ENCODE measurements around the gene CTSH. TPM values are rescaled to one million over a fixed set of nuclear protein-coding genes. Genes with fewer than 3 reads are reported as not detected.

The CTSH gene
- total RNA-seq, 4 donors from 2014 or later: 72.9 to 280 (median 111) TPM

DNA sequence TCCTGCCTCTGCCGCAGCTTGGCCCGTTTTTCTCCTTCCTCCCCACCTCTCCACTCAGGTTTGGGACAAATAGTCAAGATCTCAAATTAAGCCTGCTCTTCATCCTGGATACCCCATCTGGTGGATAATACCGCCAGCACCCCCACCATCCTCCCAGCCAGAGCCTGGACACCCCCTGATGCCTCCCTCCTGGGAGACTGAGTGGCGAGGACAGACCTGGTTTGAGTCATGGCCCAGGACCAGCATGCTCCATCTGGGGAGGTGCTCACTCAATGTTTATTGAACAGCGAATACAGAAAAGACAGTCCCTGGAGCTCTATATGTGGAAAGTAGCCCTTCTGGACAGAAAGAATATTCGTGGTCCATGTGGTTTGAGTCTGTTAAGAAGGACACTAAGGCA lies 23.3 kb downstream of the CTSH start:
- TF ChIP-seq POLR2A (IDR thresholded peaks at IDR 0.05): no peak
- TF ChIP-seq, protein P1, sequence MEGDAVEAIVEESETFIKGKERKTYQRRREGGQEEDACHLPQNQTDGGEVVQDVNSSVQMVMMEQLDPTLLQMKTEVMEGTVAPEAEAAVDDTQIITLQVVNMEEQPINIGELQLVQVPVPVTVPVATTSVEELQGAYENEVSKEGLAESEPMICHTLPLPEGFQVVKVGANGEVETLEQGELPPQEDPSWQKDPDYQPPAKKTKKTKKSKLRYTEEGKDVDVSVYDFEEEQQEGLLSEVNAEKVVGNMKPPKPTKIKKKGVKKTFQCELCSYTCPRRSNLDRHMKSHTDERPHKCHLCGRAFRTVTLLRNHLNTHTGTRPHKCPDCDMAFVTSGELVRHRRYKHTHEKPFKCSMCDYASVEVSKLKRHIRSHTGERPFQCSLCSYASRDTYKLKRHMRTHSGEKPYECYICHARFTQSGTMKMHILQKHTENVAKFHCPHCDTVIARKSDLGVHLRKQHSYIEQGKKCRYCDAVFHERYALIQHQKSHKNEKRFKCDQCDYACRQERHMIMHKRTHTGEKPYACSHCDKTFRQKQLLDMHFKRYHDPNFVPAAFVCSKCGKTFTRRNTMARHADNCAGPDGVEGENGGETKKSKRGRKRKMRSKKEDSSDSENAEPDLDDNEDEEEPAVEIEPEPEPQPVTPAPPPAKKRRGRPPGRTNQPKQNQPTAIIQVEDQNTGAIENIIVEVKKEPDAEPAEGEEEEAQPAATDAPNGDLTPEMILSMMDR (IDR thresholded peaks at IDR 0.05): no peak
- no peaks in the 10 kb centered on the region for H3K27me3 ChIP-seq
- no peaks in the 10 kb centered on the region for H3K9me3 ChIP-seq
- H3K4me1 ChIP-seq: peaks cover 0 to 5% of the 10 kb centered on the region in 2 donors
- intact Hi-C loops (cut with DNase I; ENCODE audit: low total_unique reads): no loop called here
- H3K27ac ChIP-seq: no peak overlapping the region
- H3K4me3 ChIP-seq: no peak overlapping the region
- no peaks in the 10 kb centered on the region for H3K36me3 ChIP-seq
- DNase-seq: no peak

DNA sequence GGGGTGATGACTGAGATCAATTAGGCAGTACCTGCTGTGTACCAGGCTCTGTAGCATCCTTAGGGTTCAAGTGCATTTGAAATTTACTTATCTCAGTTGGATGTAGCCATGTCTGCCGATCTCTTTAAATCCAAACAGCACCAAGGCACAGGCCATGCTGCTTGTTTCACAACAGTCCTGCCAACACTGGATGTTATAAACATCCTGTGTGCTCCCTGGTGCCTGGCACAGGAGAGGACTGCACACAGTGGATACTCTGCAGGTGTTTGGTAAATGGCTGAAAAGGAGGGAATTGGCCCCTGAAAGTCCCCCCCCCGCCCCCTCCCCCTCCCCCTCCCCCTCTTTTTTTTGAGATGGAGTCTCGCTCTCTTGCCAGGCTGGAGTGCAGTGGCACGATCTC lies 27.0 kb downstream of the CTSH start:
- H3K4me1 ChIP-seq: peaks cover 13 to 15% of the 10 kb centered on the region in 2 donors
- no peaks in the 10 kb centered on the region for H3K36me3 ChIP-seq
- no peaks in the 10 kb centered on the region for H3K27me3 ChIP-seq
- no peak overlapping the region for H3K4me3 ChIP-seq
- no peak for DNase-seq
- H3K9me3 ChIP-seq: no peaks in the 10 kb centered on the region
- intact Hi-C loops (cut with DNase I; ENCODE audit: low total_unique reads): no loop called here
- H3K27ac ChIP-seq: peak overlapping the region; percentile 72 to 80
- TF ChIP-seq, protein P1 (IDR thresholded peaks at IDR 0.05): no peak
- TF ChIP-seq POLR2A (IDR thresholded peaks at IDR 0.05): no peak

DNA sequence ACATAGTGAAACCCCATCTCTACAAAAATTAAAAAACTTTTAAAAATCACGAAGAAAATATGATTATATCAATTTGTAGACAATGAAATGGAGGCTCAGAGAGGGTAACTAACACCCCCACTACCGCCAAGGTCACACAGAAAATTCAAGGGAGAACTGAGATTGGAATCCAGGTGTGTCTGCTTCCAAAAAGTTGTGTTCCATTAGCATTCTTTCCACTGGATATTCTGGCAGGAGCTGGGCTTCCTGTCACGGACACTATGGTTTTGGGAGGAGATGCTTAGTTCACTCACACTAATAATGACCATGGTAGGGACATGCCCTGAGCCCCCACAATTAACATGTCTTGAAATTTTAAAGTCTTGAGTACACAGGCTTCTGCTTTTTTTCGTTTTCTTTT lies 28.8 kb downstream of the CTSH start:
- Histone ChIP-seq H3K4me3 (no peak overlapping the region), H3K9me3 (no peaks in the 10 kb centered on the region), H3K4me1 (peaks cover 13 to 15% of the 10 kb centered on the region in 2 donors), H3K27me3 (no peaks in the 10 kb centered on the region), H3K27ac (peak overlapping the region; percentile 72 to 80), H3K36me3 (no peaks in the 10 kb centered on the region)
- no peak for TF ChIP-seq POLR2A (IDR thresholded peaks at IDR 0.05)
- TF ChIP-seq, protein P1 (IDR thresholded peaks at IDR 0.05): no peak
- no peak for DNase-seq
- intact Hi-C loops (cut with DNase I; ENCODE audit: low total_unique reads): no loop called here

DNA sequence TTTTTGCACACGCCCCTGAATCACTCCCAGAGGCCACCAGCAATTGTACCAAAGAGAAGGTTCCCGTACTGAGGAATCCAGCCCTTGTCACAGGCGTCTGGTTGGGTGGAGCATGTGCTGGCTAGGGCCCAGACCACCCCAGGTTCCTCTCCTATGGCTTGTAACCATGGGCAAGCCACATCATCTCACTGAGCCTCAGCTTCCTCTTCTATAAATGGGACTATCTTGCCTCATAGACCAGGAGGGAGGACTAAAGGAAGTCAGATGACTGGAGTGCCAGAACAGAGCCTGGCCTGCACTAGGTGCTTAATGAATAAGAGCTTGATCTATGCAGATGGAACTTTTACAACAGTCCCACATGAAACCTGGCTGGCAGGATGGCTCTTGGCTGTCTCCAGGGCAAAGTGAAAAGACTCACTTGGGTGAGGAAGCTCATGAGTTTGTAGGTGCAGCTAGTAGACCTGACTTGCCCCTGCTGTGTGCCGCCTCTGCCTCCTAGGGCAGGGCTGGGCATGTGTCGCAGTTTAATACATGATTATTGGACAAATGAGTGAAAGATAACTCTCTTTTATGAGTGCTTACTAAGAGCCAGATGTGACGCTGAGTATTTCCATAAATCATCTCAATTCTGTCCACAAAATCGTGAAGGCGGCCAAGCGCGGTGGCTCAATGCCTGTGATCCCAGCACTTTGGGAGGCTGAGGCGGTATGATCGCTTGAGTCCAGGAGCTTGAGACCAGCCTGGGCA lies 29.3 kb downstream of the CTSH start:
- Histone ChIP-seq H3K9me3 (no peaks in the 10 kb centered on the region), H3K27ac (peak overlapping the region; percentile 72 to 80), H3K36me3 (no peaks in the 10 kb centered on the region), H3K4me3 (no peak overlapping the region), H3K4me1 (peaks cover 13 to 15% of the 10 kb centered on the region in 2 donors), H3K27me3 (no peaks in the 10 kb centered on the region)
- intact Hi-C loops (cut with DNase I; ENCODE audit: low total_unique reads): no loop called here
- no peak for TF ChIP-seq POLR2A (IDR thresholded peaks at IDR 0.05)
- TF ChIP-seq, protein P1 (IDR thresholded peaks at IDR 0.05): no peak
- peak; percentile 70 to 80 for DNase-seq

DNA sequence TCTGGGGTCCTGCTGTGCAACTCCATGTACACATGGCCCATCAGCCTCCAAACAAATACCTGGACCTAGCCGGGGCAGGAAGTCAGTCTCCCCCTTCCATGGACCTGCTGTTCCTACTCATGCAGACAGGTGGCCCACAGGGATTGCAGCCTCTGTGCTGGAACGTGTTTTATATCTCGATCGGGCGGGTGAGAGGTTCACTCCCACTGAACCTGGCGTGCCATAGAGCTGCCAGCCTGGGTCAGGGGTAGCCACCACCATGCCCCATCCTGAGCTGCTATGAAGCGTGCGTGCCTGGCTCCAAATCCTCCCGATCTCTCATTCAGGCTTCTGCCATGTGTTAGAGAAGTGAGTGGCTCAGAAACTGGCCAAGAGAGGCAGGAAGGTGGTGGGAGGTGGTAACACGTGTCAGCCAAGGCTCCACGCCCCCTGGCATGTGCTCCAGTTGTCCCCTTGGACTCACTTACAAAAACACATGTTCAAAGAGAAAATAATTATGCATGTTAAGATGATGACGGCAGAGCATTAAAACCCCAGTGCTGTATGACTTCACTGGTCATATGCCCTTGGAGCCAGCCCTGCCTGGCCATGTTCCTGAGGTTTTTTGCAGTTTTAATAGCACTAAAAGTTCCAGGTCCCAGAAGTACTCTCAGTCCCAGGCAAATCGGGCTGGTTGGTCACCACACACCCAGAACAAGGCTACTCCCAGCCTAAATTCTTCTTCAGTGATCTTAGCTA lies 30.6 kb downstream of the CTSH start:
- Histone ChIP-seq H3K4me1 (peaks cover 13 to 15% of the 10 kb centered on the region in 2 donors), H3K36me3 (no peaks in the 10 kb centered on the region), H3K9me3 (no peaks in the 10 kb centered on the region), H3K27ac (peak overlapping the region; percentile 72 to 80), H3K27me3 (no peaks in the 10 kb centered on the region), H3K4me3 (no peak overlapping the region)
- DNase-seq: peak; percentile 74 to 77
- intact Hi-C loops (cut with DNase I; ENCODE audit: low total_unique reads): no loop called here
- no peak for TF ChIP-seq POLR2A (IDR thresholded peaks at IDR 0.05)
- TF ChIP-seq, protein P1 (IDR thresholded peaks at IDR 0.05): peak; percentile 44 to 60 (median 56)
